ENCODE data around the gene APOC4.

- TF ChIP-seq, protein P1, sequence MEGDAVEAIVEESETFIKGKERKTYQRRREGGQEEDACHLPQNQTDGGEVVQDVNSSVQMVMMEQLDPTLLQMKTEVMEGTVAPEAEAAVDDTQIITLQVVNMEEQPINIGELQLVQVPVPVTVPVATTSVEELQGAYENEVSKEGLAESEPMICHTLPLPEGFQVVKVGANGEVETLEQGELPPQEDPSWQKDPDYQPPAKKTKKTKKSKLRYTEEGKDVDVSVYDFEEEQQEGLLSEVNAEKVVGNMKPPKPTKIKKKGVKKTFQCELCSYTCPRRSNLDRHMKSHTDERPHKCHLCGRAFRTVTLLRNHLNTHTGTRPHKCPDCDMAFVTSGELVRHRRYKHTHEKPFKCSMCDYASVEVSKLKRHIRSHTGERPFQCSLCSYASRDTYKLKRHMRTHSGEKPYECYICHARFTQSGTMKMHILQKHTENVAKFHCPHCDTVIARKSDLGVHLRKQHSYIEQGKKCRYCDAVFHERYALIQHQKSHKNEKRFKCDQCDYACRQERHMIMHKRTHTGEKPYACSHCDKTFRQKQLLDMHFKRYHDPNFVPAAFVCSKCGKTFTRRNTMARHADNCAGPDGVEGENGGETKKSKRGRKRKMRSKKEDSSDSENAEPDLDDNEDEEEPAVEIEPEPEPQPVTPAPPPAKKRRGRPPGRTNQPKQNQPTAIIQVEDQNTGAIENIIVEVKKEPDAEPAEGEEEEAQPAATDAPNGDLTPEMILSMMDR (conservative IDR thresholded peaks at IDR 0.05; ENCODE audit: low read depth, low read length), result no peak
- TF ChIP-seq EZH2 (IDR thresholded peaks at IDR 0.05; ENCODE audit: low read length, unreplicated experiment) (no peak), EZH2phosphoT487 (IDR thresholded peaks at IDR 0.05; ENCODE audit: borderline replicate concordance, low read length) (no peak)
Observed at GRCh38 chr19:44990966-44991365, 48.9 kb downstream of the APOC4 start.
